GM18505 (cell line): ENCODE data around the gene MINDY4.

Experiments
- ATAC-seq: cut with Tn5 transposase; IDR thresholded peaks from one replicate; pipeline ENCODE4 v1.9.1; 2021; ENCODE audit not compliant: unreplicated experiment
- POLR2A ChIP-seq: IDR thresholded peaks from 4 replicates; pipeline ENCODE4 v1.6.1; 2011; ENCODE audit warnings: borderline replicate concordance; ENCODE audit not compliant: insufficient read depth, insufficient read length; ENCODE audit errors: extremely low read depth

Gene MINDY4

GRCh38 chr7:30923774-30924413 lies 152.7 kb downstream of the MINDY4 start:
- TF ChIP-seq POLR2A = no peak

GRCh38 chr7:30924624-30925023 lies 153.4 kb downstream of the MINDY4 start:
- no peak for TF ChIP-seq POLR2A
- no peak for ATAC-seq

More at GRCh38 chr7:30923774-30924413, 152.7 kb downstream of the MINDY4 start:
- no peak for ATAC-seq

GRCh38 chr7:30925117-30925516 lies 153.9 kb downstream of the MINDY4 start:
- TF ChIP-seq POLR2A = no peak
- ATAC-seq = no peak

GRCh38 chr7:30925913-30926312 lies 154.7 kb downstream of the MINDY4 start:
- ATAC-seq = no peak
- TF ChIP-seq POLR2A = no peak

- ATAC-seq = no peak
- TF ChIP-seq POLR2A = no peak
Measured at GRCh38 chr7:30926313-30926712, 155.1 kb downstream of the MINDY4 start.

GRCh38 chr7:30927040-30927439 lies 155.8 kb downstream of the MINDY4 start:
- no peak for TF ChIP-seq POLR2A
- no peak for ATAC-seq

GRCh38 chr7:30927559-30927958 lies 156.3 kb downstream of the MINDY4 start:
- TF ChIP-seq POLR2A = no peak
- no peak for ATAC-seq

- ATAC-seq = no peak
- TF ChIP-seq POLR2A = no peak
Measured at GRCh38 chr7:30928254-30928872, 157.1 kb downstream of the MINDY4 start.

GRCh38 chr7:30929686-30930085 lies 158.5 kb downstream of the MINDY4 start:
- ATAC-seq = no peak
- TF ChIP-seq POLR2A = no peak

GRCh38 chr7:30930621-30931020 lies 159.4 kb downstream of the MINDY4 start:
- TF ChIP-seq POLR2A = no peak
- no peak for ATAC-seq

- no peak for ATAC-seq
- no peak for TF ChIP-seq POLR2A
Measured at GRCh38 chr7:30931161-30931928, 160.1 kb downstream of the MINDY4 start.

GRCh38 chr7:30931929-30932540 lies 160.8 kb downstream of the MINDY4 start:
- no peak for ATAC-seq
- TF ChIP-seq POLR2A = no peak

- ATAC-seq = no peak
Measured at GRCh38 chr7:30932562-30932961, 161.3 kb downstream of the MINDY4 start.

More at GRCh38 chr7:30932562-30932961, 161.3 kb downstream of the MINDY4 start:
- no peak for TF ChIP-seq POLR2A
